ENCODE results near the gene TNFRSF11A.

DNA sequence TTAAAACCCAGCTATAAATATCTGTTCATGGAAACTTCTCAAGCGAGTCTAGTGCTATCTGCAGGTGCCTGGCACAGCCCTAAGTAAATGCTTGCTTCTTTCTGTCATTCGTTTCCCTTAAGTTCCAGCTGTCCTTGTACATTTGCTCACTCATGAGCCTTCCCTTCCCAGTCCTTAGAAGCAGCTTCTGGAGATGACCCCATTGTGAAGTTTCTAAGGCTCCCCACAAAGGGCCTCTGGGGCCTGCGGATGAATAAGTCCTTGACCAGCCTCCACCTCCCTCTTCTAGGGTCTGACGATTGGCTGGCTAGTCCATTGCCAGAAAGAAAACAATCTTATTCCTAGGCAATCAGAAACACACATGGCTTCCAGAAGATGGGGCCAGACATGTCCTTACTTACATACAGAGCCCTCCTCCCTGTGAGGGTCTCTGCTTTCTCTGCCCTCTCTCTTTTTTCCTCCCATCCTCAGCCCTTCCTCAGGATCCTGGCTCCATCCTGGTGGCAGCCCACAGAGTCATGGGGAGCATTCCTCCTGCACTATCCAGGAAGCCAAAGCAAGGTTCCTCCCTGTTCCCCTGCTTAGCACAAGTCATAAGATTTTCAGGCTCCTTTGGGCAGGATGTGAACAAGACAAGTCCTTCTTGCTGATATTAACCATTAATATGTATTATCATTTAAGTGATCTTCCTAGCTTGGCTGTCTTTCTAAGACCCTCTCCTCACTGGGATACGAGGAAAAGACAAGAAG is 87.3 kb downstream of the TNFRSF11A start:
- TF ChIP-seq, protein P1, sequence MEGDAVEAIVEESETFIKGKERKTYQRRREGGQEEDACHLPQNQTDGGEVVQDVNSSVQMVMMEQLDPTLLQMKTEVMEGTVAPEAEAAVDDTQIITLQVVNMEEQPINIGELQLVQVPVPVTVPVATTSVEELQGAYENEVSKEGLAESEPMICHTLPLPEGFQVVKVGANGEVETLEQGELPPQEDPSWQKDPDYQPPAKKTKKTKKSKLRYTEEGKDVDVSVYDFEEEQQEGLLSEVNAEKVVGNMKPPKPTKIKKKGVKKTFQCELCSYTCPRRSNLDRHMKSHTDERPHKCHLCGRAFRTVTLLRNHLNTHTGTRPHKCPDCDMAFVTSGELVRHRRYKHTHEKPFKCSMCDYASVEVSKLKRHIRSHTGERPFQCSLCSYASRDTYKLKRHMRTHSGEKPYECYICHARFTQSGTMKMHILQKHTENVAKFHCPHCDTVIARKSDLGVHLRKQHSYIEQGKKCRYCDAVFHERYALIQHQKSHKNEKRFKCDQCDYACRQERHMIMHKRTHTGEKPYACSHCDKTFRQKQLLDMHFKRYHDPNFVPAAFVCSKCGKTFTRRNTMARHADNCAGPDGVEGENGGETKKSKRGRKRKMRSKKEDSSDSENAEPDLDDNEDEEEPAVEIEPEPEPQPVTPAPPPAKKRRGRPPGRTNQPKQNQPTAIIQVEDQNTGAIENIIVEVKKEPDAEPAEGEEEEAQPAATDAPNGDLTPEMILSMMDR (IDR thresholded peaks at IDR 0.05 in 8 of 11, conservative IDR thresholded peaks at IDR 0.05 in 3 of 11), result no peak
- no peak for TF ChIP-seq POLR2AphosphoS5 (IDR thresholded peaks at IDR 0.05)

All from spleen (tissue), 7 donors.